SK-N-MC (cell line): ENCODE results near the gene OR7D2.

Experiments used
- EZH2 ChIP-seq: fragments of 200-600 bp; sonication (generic); IDR thresholded peaks from one replicate; pipeline ENCODE4 v1.6.1; 2017; ENCODE audit warnings: antibody characterized with exemption
- POLR2AphosphoS5 ChIP-seq: IDR thresholded peaks from 2 replicates; pipeline ENCODE4 v1.6.1; 2012; ENCODE audit warnings: mild to moderate bottlenecking, low read depth, low read length, borderline replicate concordance

- TF ChIP-seq EZH2: no peak
- TF ChIP-seq POLR2AphosphoS5: no peak
These were observed 23.2 kb upstream of the OR7D2 start for GRCh38 chr19:9155591-9155990.
